Adrenal gland (tissue), 12 donors: Measurements from ENCODE around the gene SLC5A8. TPM values are rescaled to one million over a fixed set of nuclear protein-coding genes. Genes with fewer than 3 reads are reported as not detected.

ENCODE experiments used
- DNase-seq, 7 donors: peaks; one replicate each; pipeline ENCODE4 v3.0.0-alpha.2; 2019 to 2020
- H3K27ac ChIP-seq, 5 donors: fragments of 200-600 bp; sonication (generic) in 4 of 5; 1 replicate in 3 of 5; 2 replicates in 2 of 5; pipeline versions ENCODE4 v1.5.1 to v1.8.0; 2016 to 2020; ENCODE audit warnings: mild to moderate bottlenecking in 1 of 5
- H3K27me3 ChIP-seq: fragments of 200-600 bp; 2 replicates; pipeline ENCODE4 v1.8.0; 2021
- H3K36me3 ChIP-seq, 2 donors: fragments of 200-600 bp; replicated peaks in 1 of 2; 1 replicate in 1 of 2; 2 replicates in 1 of 2; pipeline versions ENCODE4 v1.5.1 to v1.8.0; 2018 to 2022
- H3K4me1 ChIP-seq, 2 donors: fragments of 200-600 bp; replicated peaks in 1 of 2; 1 replicate in 1 of 2; 2 replicates in 1 of 2; pipeline versions ENCODE4 v1.5.1 to v1.8.0; 2018 to 2021
- H3K4me3 ChIP-seq, 4 donors: fragments of 200-600 bp; sonication (generic) in 3 of 4; one replicate each; pipeline ENCODE4 v1.5.1; 2016 to 2018
- H3K9me3 ChIP-seq, 3 donors: fragments of 200-600 bp; sonication (generic) in 1 of 3; replicated peaks in 1 of 3; 1 replicate in 2 of 3; 2 replicates in 1 of 3; pipeline versions ENCODE4 v1.5.1 to v1.8.0; 2016 to 2021
- POLR2A ChIP-seq, 2 donors: fragments of 450-650 bp; IDR thresholded peaks; one replicate each; pipeline ENCODE4 v1.6.1; 2017; ENCODE audit warnings: antibody characterized with exemption in 2 of 2, mild to moderate bottlenecking in 2 of 2, moderate library complexity in 1 of 2
- WGBS, 4 donors: extraction: QIAGEN DNeasy Blood & Tissue Kit in 2 of 4; methylation state at CpG; one replicate each; pipeline versions ENCODE4 v1.1.5 to v1.1.7; 2013 to 2017; 5-methylcytosine and 5-hydroxymethylcytosine counted together
- intact Hi-C, 2 donors: fragments of 100-400 bp; cut with DNase I; formaldehyde crosslinking; loops; one replicate each; pipeline versions ENCODE4 v1.14.1 to v1.15.0; 2022 to 2023
- polyA plus RNA-seq, 3 donors: library from polyadenylated mRNA; stranded (reverse); fragments of 200-250 nt in 2 of 3; fragments of 350-450 nt in 1 of 3; fragmentation: Illumina TruSeq in 1 of 3; extraction: RNeasy Lipid Tissue Mini Kit (QIAGEN cat#74804) in 1 of 3; gene quantifications; one replicate each; pipeline ENCODE4 v1.2.3, GENCODE V29; 2013 to 2014
- total RNA-seq, 9 donors: library from RNA; depleted of rRNA in 4 of 9; stranded (reverse); fragments of >200 nt in 4 of 9; fragments of 120-200 nt in 1 of 9; fragmentation: NEBNext Ultra II Directional in 1 of 9; extraction: Animal tissue kit (Norgen Biotek cat#: 25700) in 1 of 9; gene quantifications; one replicate each; pipeline versions ENCODE4 v1.1.0 to v1.2.4, GENCODE V29; 2013 to 2023
- TF ChIP-seq, protein P1 (sequence below), 6 experiments: fragments of 450-650 bp in 4 of 6; fragments of 200-600 bp in 2 of 6; sonication (generic) in 1 of 6; IDR thresholded peaks; 1 replicate in 5 of 6; 2 replicates in 1 of 6; pipeline versions ENCODE4 v1.5.1 to v1.8.0; 2016 to 2021; ENCODE audit warnings: antibody characterized with exemption in 6 of 6, mild to moderate bottlenecking in 2 of 6, moderate library complexity in 1 of 6
- donor health status: healthy with polysubstance abuse.
- donor health status: Bipolar disorder and iron deficiency.
- donor health status: DM: yes; HTN: yes; CAD: no.
- donor health status: DM: no; HTN: no; CAD: no.
- donor health status: DM: no; HTN: no; CAD: no.
- donor health status: DM: yes; HTN: yes; CAD: no.

The SLC5A8 gene
- total and polyA plus RNA-seq, 12 donors, result 0.55 to 8.3 (median 1.5) TPM; not detected in 1

- WGBS, 4 donors, result 90 to 96% (median 92%) methylated on average over 2 of the region's 2 CpGs
- intact Hi-C loops, result no loop called here
- H3K27ac ChIP-seq, result no peak overlapping the region
- H3K27me3 ChIP-seq, result no peaks in the 10 kb centered on the region
- no peaks in the 10 kb centered on the region for H3K9me3 ChIP-seq
- TF ChIP-seq, protein P1, sequence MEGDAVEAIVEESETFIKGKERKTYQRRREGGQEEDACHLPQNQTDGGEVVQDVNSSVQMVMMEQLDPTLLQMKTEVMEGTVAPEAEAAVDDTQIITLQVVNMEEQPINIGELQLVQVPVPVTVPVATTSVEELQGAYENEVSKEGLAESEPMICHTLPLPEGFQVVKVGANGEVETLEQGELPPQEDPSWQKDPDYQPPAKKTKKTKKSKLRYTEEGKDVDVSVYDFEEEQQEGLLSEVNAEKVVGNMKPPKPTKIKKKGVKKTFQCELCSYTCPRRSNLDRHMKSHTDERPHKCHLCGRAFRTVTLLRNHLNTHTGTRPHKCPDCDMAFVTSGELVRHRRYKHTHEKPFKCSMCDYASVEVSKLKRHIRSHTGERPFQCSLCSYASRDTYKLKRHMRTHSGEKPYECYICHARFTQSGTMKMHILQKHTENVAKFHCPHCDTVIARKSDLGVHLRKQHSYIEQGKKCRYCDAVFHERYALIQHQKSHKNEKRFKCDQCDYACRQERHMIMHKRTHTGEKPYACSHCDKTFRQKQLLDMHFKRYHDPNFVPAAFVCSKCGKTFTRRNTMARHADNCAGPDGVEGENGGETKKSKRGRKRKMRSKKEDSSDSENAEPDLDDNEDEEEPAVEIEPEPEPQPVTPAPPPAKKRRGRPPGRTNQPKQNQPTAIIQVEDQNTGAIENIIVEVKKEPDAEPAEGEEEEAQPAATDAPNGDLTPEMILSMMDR (IDR thresholded peaks at IDR 0.05), result no peak
- no peak for TF ChIP-seq POLR2A (IDR thresholded peaks at IDR 0.05)
- DNase-seq, result no peak
- no peak overlapping the region for H3K4me3 ChIP-seq
- no peaks in the 10 kb centered on the region for H3K4me1 ChIP-seq
- H3K36me3 ChIP-seq, result no peaks in the 10 kb centered on the region
Observed at GRCh38 chr12:101235686-101236085, 25.6 kb upstream of the SLC5A8 start.

GRCh38 chr12:101231636-101232035, 21.6 kb upstream of the SLC5A8 start:
- Histone ChIP-seq H3K4me1 (no peaks in the 10 kb centered on the region), H3K4me3 (no peak overlapping the region), H3K9me3 (no peaks in the 10 kb centered on the region), H3K27me3 (no peaks in the 10 kb centered on the region), H3K36me3 (no peaks in the 10 kb centered on the region), H3K27ac (no peak overlapping the region)
- WGBS, 4 donors, result 66 to 73% (median 72%) methylated on average over 4 of the region's 4 CpGs
- TF ChIP-seq, protein P1 (IDR thresholded peaks at IDR 0.05), result no peak
- no peak for TF ChIP-seq POLR2A (IDR thresholded peaks at IDR 0.05)
- no peak for DNase-seq
- intact Hi-C loops, result no loop called here

DNA sequence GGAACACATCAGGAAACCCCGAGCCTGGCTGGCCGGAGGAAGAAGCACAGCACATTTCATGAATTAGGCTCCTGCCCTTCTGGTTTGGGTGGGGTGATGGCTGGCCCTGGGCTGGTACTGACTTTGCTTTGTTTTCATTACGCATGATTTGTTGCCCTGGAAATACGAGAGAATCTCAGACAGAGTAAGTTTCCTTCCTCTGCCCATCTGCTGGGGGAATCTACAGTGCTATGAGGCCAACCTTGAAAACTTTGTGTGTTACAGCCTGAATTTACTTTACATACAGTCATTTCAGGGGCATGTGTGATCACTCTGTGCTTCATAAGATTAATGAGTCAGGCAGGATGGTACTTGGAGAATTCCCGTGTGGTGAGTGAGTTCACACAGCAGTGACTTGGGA, 20.5 kb upstream of the SLC5A8 start:
- Histone ChIP-seq H3K4me3 (peak overlapping the region in 1 of 4 donors; percentile 23), H3K36me3 (no peaks in the 10 kb centered on the region), H3K9me3 (no peaks in the 10 kb centered on the region), H3K27ac (peak overlapping the region in 1 of 5 donors; percentile 52), H3K4me1 (no peaks in the 10 kb centered on the region), H3K27me3 (no peaks in the 10 kb centered on the region)
- intact Hi-C loops, result no loop called here
- DNase-seq, result peak in 3 of 7 donors; percentile 3 to 24 (median 23)
- no peak for TF ChIP-seq POLR2A (IDR thresholded peaks at IDR 0.05)
- TF ChIP-seq, protein P1 (IDR thresholded peaks at IDR 0.05), result no peak
- WGBS, 4 donors, result 26 to 34% (median 29%) methylated on average over 5 of the region's 5 CpGs

DNA sequence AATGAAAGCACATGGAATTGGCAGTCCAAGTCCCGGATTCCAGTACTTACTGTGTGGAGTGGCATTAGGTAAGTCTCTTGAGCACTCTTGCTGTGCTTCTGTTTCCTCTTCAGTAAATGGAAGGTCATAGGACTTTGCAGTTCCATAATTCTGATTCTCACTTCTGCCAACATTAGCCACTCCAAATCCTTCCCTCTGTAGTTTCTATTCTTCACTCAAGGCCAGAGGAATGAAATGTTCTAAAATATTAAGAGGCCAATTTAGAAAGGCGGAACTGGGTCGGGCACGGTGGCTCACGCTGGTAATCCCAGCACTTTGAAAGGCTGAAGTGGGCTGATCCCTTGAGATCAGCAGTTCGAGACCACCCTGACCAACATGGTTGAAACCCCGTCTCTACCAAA, 19.8 kb upstream of the SLC5A8 start:
- intact Hi-C loops, result no loop called here
- H3K27ac ChIP-seq, result peak overlapping the region in 1 of 5 donors; percentile 52
- H3K4me3 ChIP-seq, result peak overlapping the region in 1 of 4 donors; percentile 23
- H3K27me3 ChIP-seq, result no peaks in the 10 kb centered on the region
- DNase-seq, result peak in 5 of 7 donors; percentile 20 to 69 (median 50)
- H3K9me3 ChIP-seq, result no peaks in the 10 kb centered on the region
- WGBS, 4 donors, result 50 to 58% (median 53%) methylated on average over 7 of the region's 7 CpGs
- no peaks in the 10 kb centered on the region for H3K36me3 ChIP-seq
- no peaks in the 10 kb centered on the region for H3K4me1 ChIP-seq
- TF ChIP-seq, protein P1 (IDR thresholded peaks at IDR 0.05), result no peak
- no peak for TF ChIP-seq POLR2A (IDR thresholded peaks at IDR 0.05)
